CD4-positive, alpha-beta T cell treated with Interleukin-17A for 4 hours (primary cell): ENCODE results near the gene SOCS4.

Source experiments
- DNase-seq: peaks from one replicate; pipeline ENCODE4 v3.0.0-alpha.2; 2020; ENCODE audit warnings: mixed read lengths

SOCS4 gene

GRCh38 chr14:55092341-55092740 is 65.3 kb downstream of the SOCS4 start:
- DNase-seq: no peak

- no peak for DNase-seq
Measured at GRCh38 chr14:55094292-55095157, 67.5 kb downstream of the SOCS4 start.

- DNase-seq: peak; percentile 49
Measured at GRCh38 chr14:55097881-55098560, 71.0 kb downstream of the SOCS4 start.

GRCh38 chr14:55098561-55098898 is 71.5 kb downstream of the SOCS4 start:
- DNase-seq: no peak
